ENCODE data around the gene GADL1.

Gene GADL1

GRCh38 chr3:30686799-30687198 is 207.7 kb downstream of the GADL1 start:
- TF ChIP-seq, protein P1, sequence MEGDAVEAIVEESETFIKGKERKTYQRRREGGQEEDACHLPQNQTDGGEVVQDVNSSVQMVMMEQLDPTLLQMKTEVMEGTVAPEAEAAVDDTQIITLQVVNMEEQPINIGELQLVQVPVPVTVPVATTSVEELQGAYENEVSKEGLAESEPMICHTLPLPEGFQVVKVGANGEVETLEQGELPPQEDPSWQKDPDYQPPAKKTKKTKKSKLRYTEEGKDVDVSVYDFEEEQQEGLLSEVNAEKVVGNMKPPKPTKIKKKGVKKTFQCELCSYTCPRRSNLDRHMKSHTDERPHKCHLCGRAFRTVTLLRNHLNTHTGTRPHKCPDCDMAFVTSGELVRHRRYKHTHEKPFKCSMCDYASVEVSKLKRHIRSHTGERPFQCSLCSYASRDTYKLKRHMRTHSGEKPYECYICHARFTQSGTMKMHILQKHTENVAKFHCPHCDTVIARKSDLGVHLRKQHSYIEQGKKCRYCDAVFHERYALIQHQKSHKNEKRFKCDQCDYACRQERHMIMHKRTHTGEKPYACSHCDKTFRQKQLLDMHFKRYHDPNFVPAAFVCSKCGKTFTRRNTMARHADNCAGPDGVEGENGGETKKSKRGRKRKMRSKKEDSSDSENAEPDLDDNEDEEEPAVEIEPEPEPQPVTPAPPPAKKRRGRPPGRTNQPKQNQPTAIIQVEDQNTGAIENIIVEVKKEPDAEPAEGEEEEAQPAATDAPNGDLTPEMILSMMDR (IDR thresholded peaks at IDR 0.05; ENCODE audit: low read depth, low read length), result no peak
- DNase-seq (ENCODE audit: extremely low read depth, low read depth), result no peak

GRCh38 chr3:30686176-30686575 is 208.3 kb downstream of the GADL1 start:
- DNase-seq (ENCODE audit: extremely low read depth, low read depth), result no peak
- TF ChIP-seq, protein P1 (IDR thresholded peaks at IDR 0.05; ENCODE audit: low read depth, low read length), result no peak

DNA sequence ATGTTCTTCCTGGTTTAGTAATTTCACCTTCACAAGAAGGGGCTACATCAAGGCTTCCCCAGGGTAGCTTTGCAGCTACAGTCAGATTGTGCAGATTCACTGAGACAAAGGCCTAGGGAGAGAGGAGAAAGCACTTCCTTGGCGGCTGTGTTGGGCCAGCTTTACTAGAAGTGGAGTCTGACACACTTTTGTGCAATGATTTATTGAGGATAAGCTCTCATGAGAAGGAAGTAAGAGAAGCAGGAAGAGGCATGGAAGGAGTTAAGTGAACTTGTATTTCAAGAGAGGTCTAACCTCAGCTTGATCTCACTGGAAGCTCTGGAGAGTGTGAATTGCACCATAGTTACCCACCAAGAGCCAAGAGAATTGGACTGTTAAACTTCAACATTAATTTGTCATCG is 209.2 kb downstream of the GADL1 start:
- DNase-seq (ENCODE audit: extremely low read depth, low read depth), result no peak
- TF ChIP-seq, protein P1 (IDR thresholded peaks at IDR 0.05; ENCODE audit: low read depth, low read length), result no peak

GRCh38 chr3:30684356-30684755 is 210.1 kb downstream of the GADL1 start:
- TF ChIP-seq, protein P1 (IDR thresholded peaks at IDR 0.05; ENCODE audit: low read depth, low read length), result no peak
- no peak for DNase-seq (ENCODE audit: extremely low read depth, low read depth)

DNA sequence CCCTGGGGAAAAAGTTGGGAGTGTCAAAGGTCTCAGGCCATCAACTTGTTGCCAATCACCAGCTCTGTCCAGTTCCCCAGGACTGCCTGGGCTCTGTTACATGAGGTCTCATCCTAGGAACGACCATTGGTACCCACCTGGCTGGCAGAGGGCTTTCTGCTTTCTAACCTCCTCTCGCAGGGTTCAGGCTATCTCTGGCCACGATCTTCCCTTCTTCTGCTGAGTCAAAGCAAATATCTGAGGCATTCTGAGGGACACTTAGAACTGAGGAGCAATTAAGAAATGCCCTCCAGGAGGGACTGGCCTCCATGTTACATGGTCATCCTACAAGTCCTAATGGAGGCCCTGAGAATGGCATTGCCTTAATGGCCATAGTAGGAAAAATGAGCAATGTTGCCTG is 210.7 kb downstream of the GADL1 start:
- TF ChIP-seq, protein P1 (IDR thresholded peaks at IDR 0.05; ENCODE audit: low read depth, low read length), result no peak
- DNase-seq (ENCODE audit: extremely low read depth, low read depth), result no peak

GRCh38 chr3:30682434-30683155 is 211.9 kb downstream of the GADL1 start:
- no peak for DNase-seq (ENCODE audit: extremely low read depth, low read depth)
- TF ChIP-seq, protein P1 (IDR thresholded peaks at IDR 0.05; ENCODE audit: low read depth, low read length), result no peak

DNA sequence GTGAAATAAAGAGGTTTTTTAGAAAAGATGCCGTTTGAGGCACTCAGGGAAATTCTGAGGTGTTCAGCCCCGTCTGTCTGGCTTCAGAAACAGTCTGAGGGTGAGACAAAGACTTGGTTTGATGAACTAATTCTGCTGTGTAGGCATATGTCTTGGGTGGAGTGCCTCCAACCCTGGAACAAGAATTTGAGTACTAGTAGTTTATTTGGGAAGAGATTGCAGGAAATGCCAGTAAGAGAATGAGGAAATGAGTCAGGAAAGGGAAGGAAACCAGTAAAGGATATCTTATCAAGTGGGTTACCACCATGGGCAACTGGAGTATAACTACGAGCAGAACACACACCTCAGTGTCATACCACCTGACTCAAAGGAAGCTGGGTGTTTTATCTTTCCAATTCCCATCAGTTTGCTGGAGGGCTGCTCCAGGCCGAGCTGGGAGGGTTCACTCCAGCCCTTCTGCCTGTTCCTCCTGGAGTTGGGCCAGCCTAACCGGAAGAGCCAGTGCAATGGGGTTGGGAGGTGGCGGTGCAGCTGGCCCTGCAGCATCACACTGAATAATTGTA is 212.7 kb downstream of the GADL1 start:
- DNase-seq (ENCODE audit: extremely low read depth, low read depth), result no peak
- TF ChIP-seq, protein P1 (IDR thresholded peaks at IDR 0.05; ENCODE audit: low read depth, low read length), result no peak
